ENCODE data around the gene DDX42.

DDX42 gene

GRCh38 chr17:63774141-63774968 lies at the start of gene DDX42:
TSS of gene DDX42 (plus strand) at chr17:63774170. CDS start at chr17:63787050, 12,880 bp downstream.
- Histone ChIP-seq H3K4me3 (peak within 1 kb of the TSS; percentile 76), H3K4me1 (peaks cover 14% of the 10 kb centered on the region), H3K27me3 (ENCODE audit: low read depth) (no peaks in the 10 kb centered on the region), H3K9me3 (no peaks in the 10 kb centered on the region), H3K36me3 (replicated peaks) (peaks cover 33% of the 10 kb centered on the region)
- in situ Hi-C loops (cut with MboI; ENCODE audit: low sequenced_read_pairs) = no loop called here
- peak; percentile 8 to 94 for DNase-seq (ENCODE audit: low spot score in 2 of 2)

GRCh38 chr17:63735691-63736090 lies 38.3 kb upstream of the DDX42 start:
- H3K36me3 ChIP-seq (replicated peaks) = no peaks in the 10 kb centered on the region; the same call in 1 of the 2 replicates
- H3K9me3 ChIP-seq = no peaks in the 10 kb centered on the region
- no peak for DNase-seq (ENCODE audit: low spot score in 2 of 2)
- 0 out of 2 replicates have a peak, but pooled peaks cover 6% of the 10 kb centered on the region for H3K4me1 ChIP-seq
- in situ Hi-C loops (cut with MboI; ENCODE audit: low sequenced_read_pairs) = no loop called here
- no peaks in the 10 kb centered on the region for H3K27me3 ChIP-seq (ENCODE audit: low read depth)
- no peak overlapping the region for H3K4me3 ChIP-seq

GRCh38 chr17:63740464-63741142 lies 33.4 kb upstream of the DDX42 start:
- Histone ChIP-seq H3K4me1 (peaks cover 14% of the 10 kb centered on the region), H3K27me3 (ENCODE audit: low read depth) (no peaks in the 10 kb centered on the region), H3K36me3 (replicated peaks) (no peaks in the 10 kb centered on the region; the same call in 1 of the 2 replicates), H3K9me3 (no peaks in the 10 kb centered on the region), H3K4me3 (peak overlapping the region; percentile 79)
- DNase-seq (ENCODE audit: low spot score in 2 of 2) = no peak
- in situ Hi-C loops (cut with MboI; ENCODE audit: low sequenced_read_pairs) = no loop called here

GRCh38 chr17:63741143-63741407 lies 32.9 kb upstream of the DDX42 start:
- peak overlapping the region; percentile 79 for H3K4me3 ChIP-seq
- peaks cover 14% of the 10 kb centered on the region for H3K4me1 ChIP-seq
- peak in 1 of 2 experiments; percentile 24 for DNase-seq (ENCODE audit: low spot score in 2 of 2)
- in situ Hi-C loops (cut with MboI; ENCODE audit: low sequenced_read_pairs) = no loop called here
- H3K36me3 ChIP-seq (replicated peaks) = peaks cover 4% of the 10 kb centered on the region; the same call in 1 of the 2 replicates
- no peaks in the 10 kb centered on the region for H3K27me3 ChIP-seq (ENCODE audit: low read depth)
- no peaks in the 10 kb centered on the region for H3K9me3 ChIP-seq

- DNase-seq (ENCODE audit: low spot score in 2 of 2) = peak; percentile 96 to 99
- no peaks in the 10 kb centered on the region for H3K9me3 ChIP-seq
- peak within 1 kb of the TSS; percentile 79 for H3K4me3 ChIP-seq
- in situ Hi-C loops (cut with MboI; ENCODE audit: low sequenced_read_pairs) = no loop called here
- no peaks in the 10 kb centered on the region for H3K27me3 ChIP-seq (ENCODE audit: low read depth)
- peaks cover 14% of the 10 kb centered on the region for H3K4me1 ChIP-seq
- peaks cover 7% of the 10 kb centered on the region for H3K36me3 ChIP-seq (replicated peaks)
Measured at GRCh38 chr17:63741408-63742173, 32.4 kb upstream of the DDX42 start, which contains the start of gene STRADA. TSS of gene STRADA (minus strand) at chr17:63741799. CDS start at chr17:63728369, 13,430 bp downstream.

- Histone ChIP-seq H3K4me1 (no peaks in the 10 kb centered on the region), H3K4me3 (no peak overlapping the region), H3K9me3 (no peaks in the 10 kb centered on the region), H3K27me3 (ENCODE audit: low read depth) (no peaks in the 10 kb centered on the region), H3K36me3 (replicated peaks) (peaks cover 78% of the 10 kb centered on the region)
- DNase-seq (ENCODE audit: low spot score in 2 of 2) = no peak
- in situ Hi-C loops (cut with MboI; ENCODE audit: low sequenced_read_pairs) = no loop called here
Measured at GRCh38 chr17:63751806-63752205, 22.2 kb upstream of the DDX42 start.

- Histone ChIP-seq H3K36me3 (replicated peaks) (peaks cover 78% of the 10 kb centered on the region), H3K4me3 (no peak overlapping the region)
- in situ Hi-C loops (cut with MboI; ENCODE audit: low sequenced_read_pairs) = no loop called here
Measured at GRCh38 chr17:63752707-63753106, 21.3 kb upstream of the DDX42 start.

GRCh38 chr17:63753215-63753614 lies 20.8 kb upstream of the DDX42 start:
- peaks cover 80% of the 10 kb centered on the region for H3K36me3 ChIP-seq (replicated peaks)
- no peaks in the 10 kb centered on the region for H3K27me3 ChIP-seq (ENCODE audit: low read depth)
- DNase-seq (ENCODE audit: low spot score in 2 of 2) = no peak
- in situ Hi-C loops (cut with MboI; ENCODE audit: low sequenced_read_pairs) = no loop called here
- H3K9me3 ChIP-seq = no peaks in the 10 kb centered on the region
- no peak overlapping the region for H3K4me3 ChIP-seq
- H3K4me1 ChIP-seq = no peaks in the 10 kb centered on the region

More at GRCh38 chr17:63752707-63753106, 21.3 kb upstream of the DDX42 start:
- H3K9me3 ChIP-seq = no peaks in the 10 kb centered on the region
- no peaks in the 10 kb centered on the region for H3K4me1 ChIP-seq
- DNase-seq (ENCODE audit: low spot score in 2 of 2) = no peak
- H3K27me3 ChIP-seq (ENCODE audit: low read depth) = no peaks in the 10 kb centered on the region

- Histone ChIP-seq H3K4me1 (no peaks in the 10 kb centered on the region), H3K9me3 (no peaks in the 10 kb centered on the region), H3K4me3 (no peak overlapping the region), H3K27me3 (ENCODE audit: low read depth) (no peaks in the 10 kb centered on the region), H3K36me3 (replicated peaks) (peaks cover 79% of the 10 kb centered on the region)
- in situ Hi-C loops (cut with MboI; ENCODE audit: low sequenced_read_pairs) = no loop called here
- no peak for DNase-seq (ENCODE audit: low spot score in 2 of 2)
Measured at GRCh38 chr17:63754046-63754445, 19.9 kb upstream of the DDX42 start.

- Histone ChIP-seq H3K36me3 (replicated peaks) (peaks cover 75% of the 10 kb centered on the region), H3K4me3 (no peak overlapping the region), H3K27me3 (ENCODE audit: low read depth) (no peaks in the 10 kb centered on the region), H3K9me3 (no peaks in the 10 kb centered on the region), H3K4me1 (no peaks in the 10 kb centered on the region)
- in situ Hi-C loops (cut with MboI; ENCODE audit: low sequenced_read_pairs) = no loop called here
- no peak for DNase-seq (ENCODE audit: low spot score in 2 of 2)
Measured at GRCh38 chr17:63758428-63758827, 15.5 kb upstream of the DDX42 start.

- Histone ChIP-seq H3K4me3 (no peak overlapping the region), H3K9me3 (no peaks in the 10 kb centered on the region), H3K4me1 (no peaks in the 10 kb centered on the region), H3K36me3 (replicated peaks) (peaks cover 78% of the 10 kb centered on the region), H3K27me3 (ENCODE audit: low read depth) (no peaks in the 10 kb centered on the region)
- in situ Hi-C loops (cut with MboI; ENCODE audit: low sequenced_read_pairs) = no loop called here
- no peak for DNase-seq (ENCODE audit: low spot score in 2 of 2)
Measured at GRCh38 chr17:63760771-63761539, 13.0 kb upstream of the DDX42 start.

- H3K9me3 ChIP-seq = no peaks in the 10 kb centered on the region
- peaks cover 67% of the 10 kb centered on the region for H3K36me3 ChIP-seq (replicated peaks)
- in situ Hi-C loops (cut with MboI; ENCODE audit: low sequenced_read_pairs) = no loop called here
- H3K4me3 ChIP-seq = no peak overlapping the region
- no peaks in the 10 kb centered on the region for H3K27me3 ChIP-seq (ENCODE audit: low read depth)
- peaks cover 7% of the 10 kb centered on the region for H3K4me1 ChIP-seq
- no peak for DNase-seq (ENCODE audit: low spot score in 2 of 2)
Measured at GRCh38 chr17:63762161-63763078, 11.6 kb upstream of the DDX42 start.
